Neural progenitor cell (in vitro differentiated cells): ENCODE data around the gene STYX.

Experiments used
- EZH2phosphoT487 ChIP-seq: fragments of 200-600 bp; sonication (generic); IDR thresholded peaks from 2 replicates; pipeline ENCODE4 v1.6.1; 2017; ENCODE audit warnings: antibody characterized with exemption
- TF ChIP-seq, protein P1 (sequence below): fragments of 200-600 bp; sonication (generic); IDR thresholded peaks from 2 replicates; pipeline ENCODE4 v1.5.1; 2017; ENCODE audit warnings: antibody characterized with exemption, mild to moderate bottlenecking

DNA sequence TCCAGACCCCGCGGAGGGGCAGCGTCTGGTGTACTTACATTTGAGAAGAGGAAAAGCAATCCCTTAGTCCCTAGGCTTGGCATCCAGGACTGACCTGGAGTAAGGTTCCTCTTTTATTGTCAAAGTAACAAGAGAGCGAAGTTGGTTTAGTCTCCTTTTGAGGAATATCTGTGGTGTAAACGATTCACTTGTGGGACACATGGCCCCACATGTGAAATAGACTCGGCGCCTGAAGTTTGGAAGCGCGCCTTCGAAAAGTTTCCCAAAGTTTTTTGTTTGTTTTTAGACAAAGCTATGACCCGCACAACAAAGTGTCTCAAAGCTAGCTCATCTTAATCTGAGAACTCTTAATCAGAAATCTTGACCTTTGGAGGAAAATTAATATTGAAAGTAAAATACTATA is 744 bp downstream of the STYX start:
- TF ChIP-seq, protein P1, sequence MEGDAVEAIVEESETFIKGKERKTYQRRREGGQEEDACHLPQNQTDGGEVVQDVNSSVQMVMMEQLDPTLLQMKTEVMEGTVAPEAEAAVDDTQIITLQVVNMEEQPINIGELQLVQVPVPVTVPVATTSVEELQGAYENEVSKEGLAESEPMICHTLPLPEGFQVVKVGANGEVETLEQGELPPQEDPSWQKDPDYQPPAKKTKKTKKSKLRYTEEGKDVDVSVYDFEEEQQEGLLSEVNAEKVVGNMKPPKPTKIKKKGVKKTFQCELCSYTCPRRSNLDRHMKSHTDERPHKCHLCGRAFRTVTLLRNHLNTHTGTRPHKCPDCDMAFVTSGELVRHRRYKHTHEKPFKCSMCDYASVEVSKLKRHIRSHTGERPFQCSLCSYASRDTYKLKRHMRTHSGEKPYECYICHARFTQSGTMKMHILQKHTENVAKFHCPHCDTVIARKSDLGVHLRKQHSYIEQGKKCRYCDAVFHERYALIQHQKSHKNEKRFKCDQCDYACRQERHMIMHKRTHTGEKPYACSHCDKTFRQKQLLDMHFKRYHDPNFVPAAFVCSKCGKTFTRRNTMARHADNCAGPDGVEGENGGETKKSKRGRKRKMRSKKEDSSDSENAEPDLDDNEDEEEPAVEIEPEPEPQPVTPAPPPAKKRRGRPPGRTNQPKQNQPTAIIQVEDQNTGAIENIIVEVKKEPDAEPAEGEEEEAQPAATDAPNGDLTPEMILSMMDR = no peak
- no peak for TF ChIP-seq EZH2phosphoT487
